HG02763 (cell line): ENCODE results near the gene ITPR1.

Experiments
- ATAC-seq: cut with Tn5 transposase; IDR thresholded peaks from one replicate; pipeline ENCODE4 v1.9.1; 2021; ENCODE audit warnings: mild to moderate bottlenecking, moderate library complexity; ENCODE audit not compliant: unreplicated experiment

The ITPR1 gene

GRCh38 chr3:4529876-4530588 lies 36.9 kb downstream of the ITPR1 start:
- no peak for ATAC-seq

DNA sequence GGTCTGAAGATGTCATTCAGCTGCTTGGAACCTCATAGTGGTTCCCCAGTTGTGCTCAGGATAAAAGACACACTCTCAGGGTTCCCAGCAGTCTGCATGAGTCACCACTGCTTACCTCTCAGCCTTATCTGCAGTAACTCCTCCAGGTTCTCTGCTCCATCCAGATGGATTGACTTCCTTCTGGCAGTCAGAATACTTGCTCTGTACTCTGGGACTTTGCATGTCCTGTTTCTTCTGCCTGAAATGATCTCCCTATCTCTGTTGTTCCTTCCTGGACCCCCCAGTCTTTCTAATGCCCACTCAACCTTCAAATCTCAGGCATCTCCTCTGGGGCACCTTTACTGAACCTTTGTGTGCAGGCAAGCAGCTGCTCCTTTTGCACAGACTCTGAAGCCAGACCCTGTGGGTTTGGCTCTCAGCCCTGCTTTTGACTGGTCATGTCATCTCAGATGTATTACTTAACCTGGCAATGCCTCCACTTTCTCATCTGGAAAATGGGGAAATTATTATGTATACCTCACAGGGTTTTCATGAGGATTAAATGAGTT lies 38.4 kb downstream of the ITPR1 start:
- no peak for ATAC-seq

DNA sequence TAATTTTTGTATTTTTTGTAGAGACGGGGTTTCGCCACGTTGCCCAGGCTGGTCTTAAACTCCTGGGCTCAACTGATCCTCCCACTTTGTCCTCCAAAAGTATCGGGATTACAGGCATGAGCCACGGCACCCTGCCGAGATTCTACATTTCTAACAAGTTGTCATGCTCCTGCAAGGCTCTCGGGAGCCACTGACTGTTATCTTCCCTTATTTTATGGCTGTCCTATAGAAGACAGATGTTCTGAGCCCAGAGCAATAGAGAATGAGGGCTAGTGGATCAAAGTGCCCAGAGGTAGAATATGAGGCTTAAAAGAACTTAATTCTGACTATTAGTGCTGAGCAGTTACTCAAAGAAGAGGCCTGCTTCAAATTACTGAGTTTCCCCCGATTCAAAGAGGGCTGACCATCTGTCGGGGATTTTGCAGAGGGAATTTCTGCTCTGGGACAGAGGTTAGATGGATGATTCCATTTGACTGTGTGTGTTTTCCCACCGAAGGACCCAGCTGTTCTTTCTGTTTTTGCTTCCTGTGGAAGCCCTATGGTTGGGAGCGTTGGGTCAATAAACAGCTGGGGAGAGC lies 39.5 kb downstream of the ITPR1 start:
- ATAC-seq: no peak

DNA sequence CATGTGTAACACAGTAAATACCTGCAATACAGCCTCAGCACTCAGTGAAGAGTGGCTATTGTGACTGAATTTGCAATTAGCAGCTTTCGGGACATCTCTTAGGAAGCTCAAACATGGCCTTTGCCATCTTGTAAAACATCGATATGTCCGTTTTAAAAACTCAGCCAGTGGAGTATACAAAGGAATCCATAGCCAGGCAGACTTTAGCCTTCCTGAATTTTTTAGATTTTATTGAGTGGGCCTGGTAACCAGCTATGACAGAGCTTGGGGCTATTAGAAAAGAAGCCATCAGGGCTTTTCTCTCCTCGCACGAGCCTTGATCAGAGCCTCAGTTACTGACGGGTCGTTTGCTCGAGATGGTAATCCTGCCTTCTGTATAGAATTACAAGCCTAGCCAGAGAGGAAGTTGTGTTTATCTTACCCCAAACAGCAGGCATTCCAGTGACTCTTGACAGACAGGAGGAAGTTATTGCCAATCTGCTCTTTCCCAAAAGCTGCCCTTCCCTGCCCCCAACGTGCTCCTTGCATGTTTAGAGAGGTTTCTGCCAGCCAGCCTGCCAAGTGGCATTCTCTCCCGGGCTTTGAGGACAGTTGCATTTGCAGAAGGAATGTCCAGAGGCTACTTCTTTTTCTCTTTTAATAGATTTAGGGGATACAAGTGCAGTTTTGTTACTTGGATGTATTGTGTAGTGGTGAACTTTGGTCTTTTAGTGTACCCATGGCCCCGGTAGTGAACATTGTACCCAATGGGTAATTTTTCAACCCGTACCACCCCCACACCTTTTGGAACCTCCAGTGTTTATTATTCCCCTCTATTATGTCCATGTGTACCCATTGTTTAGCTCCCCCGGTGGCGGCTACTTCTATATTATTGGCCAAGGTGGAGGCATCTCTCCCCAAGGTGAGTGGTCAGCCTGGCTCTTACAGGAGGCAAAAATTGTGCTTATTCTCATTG lies 40.6 kb downstream of the ITPR1 start:
- ATAC-seq: no peak

GRCh38 chr3:4534906-4535305 lies 41.8 kb downstream of the ITPR1 start:
- no peak for ATAC-seq

DNA sequence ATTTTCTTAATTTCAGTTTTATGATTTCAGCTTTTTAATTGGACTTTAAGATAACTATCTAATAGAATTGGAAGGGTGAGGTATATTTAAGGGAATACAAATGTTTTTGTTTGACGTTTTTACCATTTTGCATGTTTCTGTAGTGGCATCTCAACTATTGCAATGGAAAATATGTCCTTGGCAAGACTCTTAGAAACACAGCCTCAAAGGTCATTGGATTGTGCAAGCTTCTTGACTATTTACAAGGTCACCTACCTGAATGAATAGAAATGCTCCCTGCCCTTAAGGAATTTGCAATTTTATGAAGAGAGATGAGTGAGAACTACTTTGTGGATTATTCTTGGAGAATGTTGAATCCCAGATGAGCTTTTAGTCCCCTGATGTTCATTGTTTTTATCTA lies 43.1 kb downstream of the ITPR1 start:
- ATAC-seq: no peak

GRCh38 chr3:4540267-4540666 lies 47.1 kb downstream of the ITPR1 start:
- no peak for ATAC-seq

DNA sequence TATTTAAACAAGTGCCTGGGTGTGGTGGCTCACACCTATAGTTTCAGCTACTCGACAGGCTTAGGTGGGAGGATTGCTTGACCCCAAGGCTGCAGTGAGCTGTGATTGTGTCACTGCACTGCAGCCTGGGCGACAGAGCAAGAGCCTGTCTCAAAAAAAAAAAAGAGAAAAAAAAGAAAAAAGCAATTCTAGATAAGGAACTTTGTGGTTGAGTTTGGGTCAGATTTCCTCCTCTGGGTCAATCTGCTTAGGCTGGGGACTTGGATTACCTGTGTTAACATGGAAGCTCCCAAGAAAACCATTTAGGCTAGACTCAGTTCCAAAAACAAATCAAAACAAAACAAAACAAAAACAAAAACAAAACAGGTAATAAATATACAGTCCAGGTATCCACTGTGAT lies 50.0 kb downstream of the ITPR1 start:
- ATAC-seq: no peak

DNA sequence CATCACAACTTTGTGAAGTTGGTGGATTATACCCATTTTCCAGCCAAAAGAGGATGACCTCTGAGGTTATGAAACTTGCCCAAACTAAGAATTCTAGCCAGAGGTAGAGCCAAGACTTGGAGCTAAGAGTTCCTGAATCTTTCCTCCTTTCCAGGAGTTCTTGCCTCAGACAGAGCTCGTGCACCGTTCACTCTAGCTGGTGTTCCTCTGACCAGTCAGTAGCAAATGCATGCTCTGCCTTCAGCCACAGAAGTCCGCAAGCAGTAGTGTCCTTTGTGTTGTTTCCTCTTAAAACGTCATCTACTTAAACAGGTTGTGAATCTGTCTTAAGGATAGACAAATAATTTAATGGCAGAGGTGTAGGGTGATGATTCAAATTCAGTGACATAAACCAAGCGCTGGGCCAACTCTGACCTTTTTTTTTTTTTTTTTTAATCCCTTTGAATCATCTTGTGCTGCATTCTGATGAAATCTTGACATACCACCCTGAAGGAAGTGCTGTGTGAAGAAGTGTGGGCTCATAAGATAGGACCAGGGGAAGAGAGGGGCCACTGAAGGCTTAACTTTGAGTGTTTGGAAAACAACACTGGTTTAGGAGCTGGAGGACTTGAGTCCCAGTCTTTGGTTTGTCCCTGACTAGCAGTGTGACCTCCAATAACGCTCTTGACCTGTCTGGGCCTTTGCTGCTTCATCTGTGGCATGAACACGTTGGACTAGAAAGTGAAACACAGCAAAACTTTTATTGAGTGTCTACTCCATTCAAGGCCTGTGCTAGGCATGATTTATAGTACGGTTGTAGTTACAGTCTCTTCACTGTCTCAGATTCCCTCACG lies 53.4 kb downstream of the ITPR1 start:
- ATAC-seq: no peak

GRCh38 chr3:4547799-4548198 lies 54.7 kb downstream of the ITPR1 start:
- ATAC-seq: no peak

DNA sequence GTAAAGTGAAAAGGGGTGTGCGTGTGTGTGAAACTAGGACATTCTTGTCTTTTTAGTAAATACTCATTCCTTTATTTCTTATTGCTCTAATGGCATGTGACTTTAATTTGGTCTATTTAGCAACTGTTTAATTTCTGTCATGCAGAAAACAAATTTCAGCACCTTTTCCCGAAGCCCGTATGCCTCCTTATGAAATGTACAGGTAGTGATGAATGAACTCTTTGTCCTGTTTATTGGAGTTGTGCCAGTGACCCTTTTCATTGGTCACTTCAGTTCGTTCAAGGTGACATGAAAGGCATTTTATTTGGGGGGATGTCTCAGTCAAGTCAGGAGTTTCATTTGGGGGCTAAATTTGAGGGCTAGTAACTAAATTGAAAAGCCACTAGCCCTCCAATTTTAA lies 55.2 kb downstream of the ITPR1 start:
- ATAC-seq: no peak

- no peak for ATAC-seq
Observed at GRCh38 chr3:4548780-4549179, 55.6 kb downstream of the ITPR1 start.

- ATAC-seq: no peak
Observed at GRCh38 chr3:4549896-4550295, 56.7 kb downstream of the ITPR1 start.

DNA sequence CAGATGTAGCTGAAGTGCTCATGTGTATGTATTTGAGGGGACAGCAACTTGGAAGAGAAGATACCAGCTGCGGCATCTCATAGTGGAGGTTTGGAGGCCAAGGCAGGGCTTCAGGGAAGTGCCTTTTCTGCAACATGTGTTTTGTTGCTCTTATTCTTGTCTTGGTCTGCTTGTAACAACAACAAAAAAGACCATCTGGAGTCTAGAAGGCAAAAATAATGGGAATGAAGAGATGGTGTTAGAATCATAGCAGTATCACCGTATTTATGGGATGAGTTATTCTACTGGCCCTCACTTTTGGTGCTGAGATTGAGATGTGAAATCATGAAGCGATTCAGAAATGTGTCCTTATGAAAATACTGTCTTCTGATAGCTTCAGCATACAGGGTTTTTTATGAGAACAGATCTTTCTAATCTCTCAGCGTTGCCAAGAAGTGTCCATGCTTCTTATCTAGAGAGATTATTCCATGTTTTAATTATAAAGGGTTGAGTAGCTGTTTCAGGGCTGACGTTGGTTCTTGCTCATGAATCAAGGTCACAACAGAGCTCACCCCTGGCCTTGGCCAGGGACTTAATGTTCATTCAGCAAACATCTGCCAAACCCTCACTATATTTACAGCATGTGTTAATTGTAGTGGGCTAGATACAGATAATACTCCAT lies 58.0 kb downstream of the ITPR1 start:
- no peak for ATAC-seq

- no peak for ATAC-seq
Observed at GRCh38 chr3:4551794-4552442, 58.8 kb downstream of the ITPR1 start.

- ATAC-seq: no peak
Observed at GRCh38 chr3:4552811-4553210, 59.7 kb downstream of the ITPR1 start.

DNA sequence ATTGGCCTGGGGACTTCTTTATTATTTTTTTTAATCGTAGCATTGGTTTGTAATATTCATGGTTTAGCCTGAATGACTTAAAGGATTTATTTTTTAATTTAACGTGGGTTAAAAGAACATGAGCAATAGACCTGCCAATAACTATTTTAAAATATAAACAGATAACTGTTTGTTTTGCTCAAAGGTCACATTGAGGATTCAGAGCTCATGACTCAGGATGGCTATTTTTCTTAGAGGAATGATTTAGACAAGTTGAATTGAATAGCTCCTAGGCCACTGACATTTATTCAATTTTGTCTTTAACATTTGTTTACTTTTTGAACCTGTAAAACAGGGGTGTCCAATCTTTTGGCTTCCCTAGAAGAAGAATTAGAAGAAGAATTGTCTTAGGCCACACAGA lies 68.5 kb downstream of the ITPR1 start:
- no peak for ATAC-seq

DNA sequence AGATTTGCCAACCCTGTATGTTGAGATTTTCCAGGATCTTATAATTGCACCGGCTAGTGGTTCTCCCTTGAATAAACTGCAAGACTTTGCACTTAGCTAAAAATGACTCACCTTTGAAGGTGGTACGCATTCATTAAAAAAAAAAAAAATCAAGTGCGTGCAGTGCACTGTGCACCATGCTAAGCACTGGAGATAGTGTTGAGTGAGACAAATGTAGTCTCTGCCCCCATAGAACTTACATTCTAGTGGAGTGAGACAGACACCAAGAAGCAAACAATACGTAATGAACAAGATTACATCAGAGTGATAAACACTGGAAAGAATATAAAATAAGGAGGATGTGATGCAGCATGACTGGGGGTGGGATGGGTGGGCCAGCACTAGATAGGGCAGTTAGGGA lies 69.4 kb downstream of the ITPR1 start:
- ATAC-seq: no peak

- no peak for ATAC-seq
Observed at GRCh38 chr3:4564270-4564669, 71.1 kb downstream of the ITPR1 start.
